HG02623 (cell line): ENCODE data around the gene GAB4.
"Not testable (repeated sequence)": the region's sequence is repeated elsewhere in the genome, so short reads cannot be mapped to it uniquely, and the experiment has no call there.

Source experiments
- ATAC-seq: cut with Tn5 transposase; IDR thresholded peaks from one replicate; pipeline ENCODE4 v1.9.1; 2021; ENCODE audit warnings: moderate library complexity; ENCODE audit not compliant: unreplicated experiment

The GAB4 gene

GRCh38 chr22:16915701-16916100 lies 92.3 kb downstream of the GAB4 start:
- ATAC-seq, result no peak

GRCh38 chr22:16914911-16915310 lies 93.1 kb downstream of the GAB4 start:
- ATAC-seq, result not testable (repeated sequence)

DNA sequence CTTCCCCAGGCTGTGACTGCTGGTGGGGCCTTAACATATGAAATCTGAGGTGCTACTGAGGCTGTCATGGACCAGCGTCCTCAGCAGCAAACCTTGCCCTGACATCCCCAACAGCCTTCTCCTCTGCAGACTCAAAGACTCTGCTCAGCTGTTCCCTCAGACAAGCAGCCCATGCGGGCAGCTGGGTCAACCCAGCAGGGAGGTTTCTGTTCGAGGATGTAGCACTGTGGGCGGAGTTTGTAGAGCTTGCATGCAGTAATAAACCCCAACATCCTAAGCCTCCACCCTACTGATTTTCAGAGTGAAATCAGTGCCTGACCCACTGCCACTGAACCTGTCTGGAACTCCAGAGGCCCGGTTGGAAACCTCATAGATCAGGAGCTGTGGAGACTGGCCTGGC lies 94.0 kb downstream of the GAB4 start:
- ATAC-seq, result no peak

DNA sequence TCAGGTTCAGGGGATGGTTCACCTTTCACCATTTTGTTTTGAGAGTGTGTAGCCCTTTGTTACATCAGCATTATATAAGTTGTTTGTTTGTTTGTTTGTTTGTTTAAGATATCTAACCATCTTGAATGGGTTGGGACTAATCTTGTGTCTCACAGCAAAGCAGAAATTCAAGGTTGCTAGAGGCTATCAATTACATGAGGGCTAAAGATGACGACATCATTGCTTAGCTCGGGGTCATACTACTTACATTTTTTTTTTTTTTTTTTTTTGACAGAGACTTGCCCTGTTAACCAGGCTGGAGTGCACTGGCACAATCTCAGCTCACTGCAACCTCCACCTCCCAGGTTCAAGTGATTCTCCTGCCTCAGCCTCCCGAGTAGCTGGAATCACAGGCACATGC lies 95.7 kb downstream of the GAB4 start:
- ATAC-seq, result no peak
